WI38 (cell line): Measurements from ENCODE around the gene PKIG.
"Not testable (repeated sequence)": the region's sequence is repeated elsewhere in the genome, so short reads cannot be mapped to it uniquely, and the experiment has no call there.

Source experiments
- H3K4me3 ChIP-seq: 2 replicates; pipeline ENCODE4 v1.5.1; 2011; ENCODE audit warnings: low read depth, mild to moderate bottlenecking, control low read depth, low read length
- TF ChIP-seq, protein P1 (sequence below): IDR thresholded peaks from 2 replicates; pipeline ENCODE4 v1.5.1; 2012; ENCODE audit warnings: low read depth, mild to moderate bottlenecking, control low read depth, low read length

Gene PKIG

DNA sequence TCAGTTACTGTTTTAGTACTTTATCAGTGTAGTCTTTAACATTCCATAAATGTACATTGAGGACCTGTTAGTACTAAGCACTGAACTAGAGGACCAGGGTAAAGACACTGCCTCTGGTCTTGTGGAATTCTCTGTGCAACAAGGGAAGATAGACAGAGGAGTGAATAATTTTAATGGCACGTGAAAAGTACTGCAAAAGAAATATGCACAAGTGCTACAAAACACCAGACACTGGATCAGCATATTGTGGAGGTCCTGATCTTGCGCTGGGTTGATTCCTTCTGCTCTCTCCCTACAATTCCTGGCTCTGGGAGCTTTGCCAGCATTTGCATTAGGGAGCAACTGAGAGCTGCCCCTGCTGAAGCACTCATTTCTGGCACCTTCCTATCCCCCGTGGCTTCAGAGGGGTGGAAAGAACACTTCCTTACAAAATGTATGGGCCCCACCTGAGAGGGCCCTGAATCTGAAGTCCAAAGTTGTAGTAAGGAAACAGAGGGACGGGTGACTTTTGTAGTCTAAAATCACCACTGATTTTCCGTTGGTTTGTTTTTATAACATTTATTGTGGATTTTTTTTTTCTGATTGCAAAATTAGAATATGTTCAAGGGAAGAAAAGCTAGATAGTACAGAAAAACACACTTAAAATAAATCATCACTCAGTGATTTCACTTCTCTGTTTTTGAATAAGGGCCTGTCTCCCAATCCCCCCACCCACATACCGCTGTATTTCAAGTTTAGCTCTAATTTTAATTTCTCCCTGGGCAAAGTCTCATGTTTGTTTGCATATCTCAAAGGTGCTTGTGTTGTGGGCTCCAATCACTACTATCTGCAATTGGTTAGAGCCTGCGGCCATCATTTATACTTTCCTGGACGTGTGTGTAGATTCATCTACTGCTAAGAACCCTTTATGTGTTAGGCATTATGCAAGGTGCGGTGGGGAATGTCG is 4.9 kb downstream of the PKIG start:
- TF ChIP-seq, protein P1, sequence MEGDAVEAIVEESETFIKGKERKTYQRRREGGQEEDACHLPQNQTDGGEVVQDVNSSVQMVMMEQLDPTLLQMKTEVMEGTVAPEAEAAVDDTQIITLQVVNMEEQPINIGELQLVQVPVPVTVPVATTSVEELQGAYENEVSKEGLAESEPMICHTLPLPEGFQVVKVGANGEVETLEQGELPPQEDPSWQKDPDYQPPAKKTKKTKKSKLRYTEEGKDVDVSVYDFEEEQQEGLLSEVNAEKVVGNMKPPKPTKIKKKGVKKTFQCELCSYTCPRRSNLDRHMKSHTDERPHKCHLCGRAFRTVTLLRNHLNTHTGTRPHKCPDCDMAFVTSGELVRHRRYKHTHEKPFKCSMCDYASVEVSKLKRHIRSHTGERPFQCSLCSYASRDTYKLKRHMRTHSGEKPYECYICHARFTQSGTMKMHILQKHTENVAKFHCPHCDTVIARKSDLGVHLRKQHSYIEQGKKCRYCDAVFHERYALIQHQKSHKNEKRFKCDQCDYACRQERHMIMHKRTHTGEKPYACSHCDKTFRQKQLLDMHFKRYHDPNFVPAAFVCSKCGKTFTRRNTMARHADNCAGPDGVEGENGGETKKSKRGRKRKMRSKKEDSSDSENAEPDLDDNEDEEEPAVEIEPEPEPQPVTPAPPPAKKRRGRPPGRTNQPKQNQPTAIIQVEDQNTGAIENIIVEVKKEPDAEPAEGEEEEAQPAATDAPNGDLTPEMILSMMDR = no peak
- no peak overlapping the region for H3K4me3 ChIP-seq

DNA sequence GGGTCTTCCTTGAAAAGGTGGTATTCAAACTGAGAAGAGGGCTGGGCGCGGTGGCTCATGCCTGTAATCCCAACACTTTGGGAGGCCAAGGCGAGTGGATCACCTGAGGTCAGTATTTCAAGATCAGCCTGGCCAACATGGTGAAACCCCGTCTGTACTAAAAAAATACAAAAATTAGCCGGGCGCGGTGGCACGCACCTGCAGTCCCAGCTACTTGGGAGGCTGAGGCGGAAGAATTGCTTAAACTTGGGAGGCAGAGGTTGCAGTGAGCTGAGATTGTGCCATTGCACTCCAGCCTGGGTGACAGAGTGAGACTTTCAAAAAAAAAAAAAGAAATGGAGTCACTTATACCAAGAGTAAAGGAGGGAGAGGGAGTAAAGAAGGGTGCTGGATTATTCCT is 5.9 kb downstream of the PKIG start:
- not testable (repeated sequence) for H3K4me3 ChIP-seq

DNA sequence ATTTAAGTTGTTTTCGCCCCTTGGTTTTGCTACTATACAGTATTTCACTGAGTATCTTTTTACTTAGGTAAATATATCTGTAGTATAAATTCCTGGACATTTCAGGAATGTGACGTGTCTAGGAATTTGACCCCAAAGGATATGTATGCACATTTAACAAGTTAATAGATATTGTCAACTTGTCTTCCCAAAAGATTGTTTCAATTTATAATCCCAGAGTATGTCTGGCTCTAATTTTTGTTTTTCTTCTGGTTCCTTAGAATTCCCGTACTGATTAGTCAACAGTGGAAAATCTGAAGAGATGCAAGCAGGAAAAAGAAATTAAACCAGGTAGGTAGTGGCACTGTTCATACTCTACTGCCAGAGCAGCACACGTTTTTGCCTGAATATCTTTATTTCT is 7.2 kb downstream of the PKIG start:
- H3K4me3 ChIP-seq = no peak overlapping the region
- TF ChIP-seq, protein P1 = no peak

DNA sequence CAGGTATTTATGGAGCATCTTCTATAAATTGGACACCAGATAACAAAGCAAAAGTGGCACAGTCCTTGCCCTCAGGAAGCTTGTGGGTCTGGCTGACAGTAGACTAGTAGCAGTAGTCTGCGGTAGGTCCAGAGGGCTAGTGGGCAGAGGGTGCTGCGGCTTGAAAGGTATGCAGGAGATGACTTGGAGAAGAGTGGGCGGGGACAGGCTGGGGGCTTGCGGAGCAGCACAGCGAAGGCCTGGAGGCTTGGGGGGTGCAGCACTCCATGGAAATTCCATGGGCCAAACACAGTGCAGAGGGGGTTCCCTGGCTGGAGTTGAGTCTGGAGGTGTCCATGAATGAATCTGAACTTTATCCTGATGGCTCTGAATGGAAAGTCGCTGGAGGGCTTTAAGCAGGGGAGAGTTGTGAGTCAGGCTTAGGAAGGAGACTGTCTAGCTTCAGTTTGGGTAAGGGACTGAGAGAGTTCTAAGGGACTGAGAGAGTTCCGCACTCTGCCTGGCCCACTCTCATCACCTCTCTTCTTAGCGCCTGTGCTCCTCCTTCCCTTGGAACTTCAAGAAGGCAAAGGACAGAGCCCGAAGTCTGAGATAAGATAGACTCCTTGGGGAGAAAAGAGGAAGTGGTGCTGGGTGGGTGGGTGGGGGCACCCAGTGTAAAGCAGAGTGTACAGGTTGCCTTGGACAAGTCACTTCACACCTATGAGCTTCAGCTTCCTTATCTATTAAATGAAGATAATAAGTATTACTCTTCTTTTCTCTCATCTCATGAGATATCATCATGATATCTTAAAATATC is 8.8 kb downstream of the PKIG start:
- TF ChIP-seq, protein P1 = no peak

DNA sequence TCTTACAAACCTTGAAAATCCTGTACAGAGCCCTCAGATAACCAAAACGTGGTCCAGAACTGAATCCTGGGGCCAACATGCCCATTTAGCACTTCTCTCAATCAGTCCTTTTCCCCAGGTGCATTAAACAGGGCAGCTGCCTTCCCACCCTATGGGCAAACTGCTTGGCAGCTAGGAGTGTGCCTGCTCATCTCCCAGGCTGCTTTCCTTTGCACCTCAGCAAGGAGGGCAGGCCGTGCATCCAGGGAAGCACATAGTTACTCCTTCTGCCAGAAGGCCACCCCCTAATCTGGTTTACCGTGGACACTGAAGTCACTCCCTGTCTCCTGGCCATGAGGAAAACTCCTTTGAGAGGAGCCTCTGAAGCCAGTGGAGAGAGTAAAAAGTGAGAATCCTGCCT is 10.0 kb downstream of the PKIG start:
- TF ChIP-seq, protein P1 = no peak
- no peak overlapping the region for H3K4me3 ChIP-seq

More for the DNA sequence above, 8.8 kb downstream of the PKIG start:
- H3K4me3 ChIP-seq = no peak overlapping the region

DNA sequence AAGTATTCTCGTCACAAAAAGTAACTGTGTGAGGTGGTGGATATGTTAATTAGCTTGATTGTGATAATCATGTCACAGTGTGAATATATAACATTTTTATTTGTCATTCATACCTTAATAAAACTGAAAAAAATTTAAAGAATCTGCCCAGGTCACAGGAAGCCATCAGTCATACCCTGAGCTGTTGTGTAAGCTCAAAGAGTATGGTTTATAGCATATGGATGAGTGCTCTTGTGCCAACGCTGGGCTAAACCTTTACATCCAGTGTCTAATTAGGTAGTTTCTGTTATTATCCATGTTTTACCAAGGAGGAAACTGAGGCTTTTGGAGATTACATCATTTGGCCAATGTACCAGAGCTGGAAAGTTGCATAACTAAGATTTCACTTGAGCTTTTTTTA is 11.4 kb downstream of the PKIG start:
- TF ChIP-seq, protein P1 = no peak
- no peak overlapping the region for H3K4me3 ChIP-seq

DNA sequence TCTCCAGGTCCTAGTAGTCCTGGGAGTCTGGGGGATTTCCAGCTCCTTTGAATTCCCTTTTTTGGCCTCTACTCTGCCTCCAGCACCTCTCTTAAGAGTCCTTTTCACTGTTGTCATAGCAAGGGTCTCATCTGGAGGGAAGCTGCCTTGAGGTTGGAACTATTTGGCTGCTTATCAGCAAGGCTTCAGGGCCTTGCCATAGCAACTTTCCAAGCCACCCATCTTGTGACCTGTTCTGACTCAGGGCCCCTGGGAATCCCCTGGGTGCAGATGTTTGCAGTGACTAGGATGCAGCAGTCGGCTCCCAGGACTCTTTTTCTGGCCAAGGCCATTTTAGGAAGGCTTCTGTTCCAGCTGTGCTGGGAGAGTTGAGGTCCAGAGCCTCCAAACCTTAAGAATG is 12.4 kb downstream of the PKIG start:
- TF ChIP-seq, protein P1 = no peak
- H3K4me3 ChIP-seq = no peak overlapping the region
